DMS153 (cell line): Measurements from ENCODE around the gene PDZD4.
A peak's percentile ranks its signal among the peaks of the same experiment; 100 is the strongest.

Source experiments
- DNase-seq: peaks from one replicate; lab custom pipeline; 2025; lab: John Stamatoyannopoulos, UW

The PDZD4 gene

GRCh38 chrX:153806999-153807575 is 23.3 kb downstream of the PDZD4 start:
- DNase-seq, result no peak

- no peak for DNase-seq
Measured at GRCh38 chrX:153805436-153805835, 24.9 kb downstream of the PDZD4 start.

- DNase-seq, result no peak
Measured at GRCh38 chrX:153804621-153805020, 25.7 kb downstream of the PDZD4 start.

- no peak for DNase-seq
Measured at GRCh38 chrX:153804100-153804595, 26.2 kb downstream of the PDZD4 start.

- no peak for DNase-seq
Measured at GRCh38 chrX:153803211-153804099, 26.9 kb downstream of the PDZD4 start.

GRCh38 chrX:153802513-153803045 is 27.8 kb downstream of the PDZD4 start:
- no peak for DNase-seq

GRCh38 chrX:153801669-153802068 is 28.7 kb downstream of the PDZD4 start:
- DNase-seq, result no peak

GRCh38 chrX:153800746-153801145 is 29.6 kb downstream of the PDZD4 start:
- DNase-seq, result no peak

GRCh38 chrX:153800177-153800722 is 30.1 kb downstream of the PDZD4 start:
- DNase-seq, result no peak

GRCh38 chrX:153799326-153799725 is 31.0 kb downstream of the PDZD4 start:
- DNase-seq, result no peak

- no peak for DNase-seq
Measured at GRCh38 chrX:153797415-153798015, 32.8 kb downstream of the PDZD4 start.

- no peak for DNase-seq
Measured at GRCh38 chrX:153794897-153795816, 35.2 kb downstream of the PDZD4 start.

GRCh38 chrX:153794018-153794896 is 36.1 kb downstream of the PDZD4 start, which contains the start of the genes IDH3G and SSR4:
Gene IDH3G, minus strand, starts transcription at chrX:153794375. Its CDS starts 49 bp downstream, at chrX:153794326.
Gene SSR4, plus strand, starts transcription at chrX:153794668. Its CDS starts 20 bp downstream, at chrX:153794688.
- peak; percentile 98 for DNase-seq

GRCh38 chrX:153793291-153793690 is 37.1 kb downstream of the PDZD4 start:
- no peak for DNase-seq

GRCh38 chrX:153792368-153792767 is 38.0 kb downstream of the PDZD4 start:
- DNase-seq, result no peak

- no peak for DNase-seq
Measured at GRCh38 chrX:153791104-153791852, 39.1 kb downstream of the PDZD4 start.

- no peak for DNase-seq
Measured at GRCh38 chrX:153789654-153790053, 40.7 kb downstream of the PDZD4 start.

- no peak for DNase-seq
Measured at GRCh38 chrX:153786669-153787068, 43.7 kb downstream of the PDZD4 start.

- DNase-seq, result no peak
Measured at GRCh38 chrX:153784325-153784967, 45.9 kb downstream of the PDZD4 start.
